WTC11 (cell line): Measurements from ENCODE around the gene TAS2R42. TPM values are rescaled to one million over a fixed set of nuclear protein-coding genes. Genes with fewer than 3 reads are reported as not detected.

Experiments used
- ATAC-seq: fragments of 200-7000 bp; cut with Tn5 transposase; 2 replicates; pipeline ENCODE4 v1.10.0; 2021; ENCODE audit warnings: mild to moderate bottlenecking, moderate library complexity
- CTCF ChIA-PET: fragments of 300-600 bp; sonication (Branson Sonifier 250); formaldehyde crosslinking; loops from one replicate; lab custom pipeline; 2021; ENCODE audit warnings: antibody characterized with exemption; lab: Charles Lee
- POLR2A ChIA-PET: fragments of 350-600 bp; sonication (Branson Sonifier 250); formaldehyde crosslinking; loops from one replicate; lab custom pipeline; 2021; ENCODE audit warnings: antibody characterized with exemption; lab: Charles Lee
- DNase-seq: peaks from one replicate; pipeline ENCODE4 v3.0.0; 2021; ENCODE audit warnings: low spot score
- H3K27ac Mint-ChIP-seq: 2 replicates; pipeline ENCODE4 v1.8.0; 2021; ENCODE audit warnings: mixed read lengths
- H3K27me3 Mint-ChIP-seq: 2 replicates; pipeline ENCODE4 v1.8.0; 2021; ENCODE audit warnings: low read depth, mild to moderate bottlenecking, moderate library complexity, mixed read lengths
- H3K36me3 Mint-ChIP-seq: 2 replicates; pipeline ENCODE4 v1.8.0; 2021; ENCODE audit warnings: mixed read lengths
- H3K4me1 Mint-ChIP-seq: 2 replicates; pipeline ENCODE4 v1.8.0; 2022; ENCODE audit warnings: mixed read lengths
- H3K4me3 Mint-ChIP-seq: 2 replicates; pipeline ENCODE4 v1.8.0; 2021; ENCODE audit warnings: mild to moderate bottlenecking, moderate library complexity, mixed read lengths
- H3K9me3 Mint-ChIP-seq: 2 replicates; pipeline ENCODE4 v1.8.0; 2021; ENCODE audit warnings: mixed read lengths
- ARID4B ChIP-seq: sonication (generic); formaldehyde crosslinking; IDR thresholded peaks from 2 replicates; pipeline ENCODE4 v1.8.0; 2023; ENCODE audit warnings: missing genetic modification reagents, mild to moderate bottlenecking, borderline replicate concordance
- CREM ChIP-seq: sonication (generic); formaldehyde crosslinking; IDR thresholded peaks from 2 replicates; pipeline ENCODE4 v1.8.1; 2022; ENCODE audit warnings: mild to moderate bottlenecking, missing genetic modification reagents, moderate library complexity
- FOXK1 ChIP-seq: sonication (generic); formaldehyde crosslinking; IDR thresholded peaks from 2 replicates; pipeline ENCODE4 v1.8.0; 2022; ENCODE audit warnings: mild to moderate bottlenecking, moderate library complexity, missing genetic modification reagents
- HMGXB4 ChIP-seq: sonication (generic); formaldehyde crosslinking; IDR thresholded peaks from 2 replicates; pipeline ENCODE4 v1.8.1; 2023; ENCODE audit warnings: mild to moderate bottlenecking, moderate library complexity, missing genetic modification reagents
- NFATC4 ChIP-seq: fragments of 250-450 bp; sonication (Bioruptor Pico); IDR thresholded peaks from 2 replicates; pipeline ENCODE4 v1.9.0; 2021; ENCODE audit warnings: mild to moderate bottlenecking
- PRRX2 ChIP-seq: fragments of 250-450 bp; sonication (Bioruptor Pico); IDR thresholded peaks from 2 replicates; pipeline ENCODE4 v1.8.0; 2021; ENCODE audit warnings: mild to moderate bottlenecking
- SMAD4 ChIP-seq: sonication (generic); formaldehyde crosslinking; IDR thresholded peaks from 2 replicates; pipeline ENCODE4 v1.8.0; 2022; ENCODE audit warnings: mild to moderate bottlenecking, missing genetic modification reagents
- SP1 ChIP-seq: sonication (generic); formaldehyde crosslinking; conservative IDR thresholded peaks from 2 replicates; pipeline ENCODE4 v1.8.1; 2022; ENCODE audit warnings: missing genetic modification reagents
- TCF7 ChIP-seq: sonication (generic); formaldehyde crosslinking; IDR thresholded peaks from 2 replicates; pipeline ENCODE4 v1.8.0; 2022; ENCODE audit warnings: mild to moderate bottlenecking, low read depth, missing genetic modification reagents, moderate library complexity
- USF1 ChIP-seq: sonication (generic); formaldehyde crosslinking; IDR thresholded peaks from 2 replicates; pipeline ENCODE4 v1.8.0; 2022; ENCODE audit warnings: mild to moderate bottlenecking, missing genetic modification reagents
- ZNF425 ChIP-seq: fragments of 250-450 bp; sonication (Bioruptor Pico); conservative IDR thresholded peaks from 2 replicates; pipeline ENCODE4 v1.9.0; 2021; ENCODE audit warnings: mild to moderate bottlenecking
- total RNA-seq: library from RNA; stranded (reverse); gene quantifications from 3 replicates; pipeline ENCODE4 v1.2.3, GENCODE V29; 2021

The TAS2R42 gene
- total RNA-seq, 1 experiment from 2014 or later = not detected

GRCh38 chr12:11164384-11164783, 22.4 kb downstream of the TAS2R42 start:
- no peak for ATAC-seq

More at GRCh38 chr12:11164384-11164783, 22.4 kb downstream of the TAS2R42 start:
- no peak for DNase-seq
- CTCF ChIA-PET = no interaction called here
- no peaks in the 10 kb centered on the region for H3K9me3 Mint-ChIP-seq
- peaks cover 36% of the 10 kb centered on the region for H3K4me1 Mint-ChIP-seq
- no peak overlapping the region for H3K27ac Mint-ChIP-seq
- H3K4me3 Mint-ChIP-seq = no peak overlapping the region
- TF ChIP-seq SP1 (CRISPR knock-in tag) (no peak), TCF7 (CRISPR knock-in tag) (no peak), USF1 (no peak), PRRX2 (CRISPR knock-in tag) (no peak), NFATC4 (CRISPR knock-in tag) (no peak), ZNF425 (CRISPR knock-in tag) (no peak), ARID4B (no peak), FOXK1 (CRISPR knock-in tag) (no peak), CREM (CRISPR knock-in tag) (no peak), SMAD4 (CRISPR knock-in tag) (no peak), HMGXB4 (CRISPR knock-in tag) (no peak)
- TF ChIP-seq, all 79 proteins: peak for 0
- H3K27me3 Mint-ChIP-seq = no peaks in the 10 kb centered on the region
- POLR2A ChIA-PET = no interaction called here
- peaks cover 31% of the 10 kb centered on the region for H3K36me3 Mint-ChIP-seq
